ENCODE results near the gene PKIG. TPM values are rescaled to one million over a fixed set of nuclear protein-coding genes. Genes with fewer than 3 reads are reported as not detected.

PKIG gene
- total RNA-seq, 2 experiments from 2014 or later = 2.1 to 2.2 TPM

GRCh38 chr20:44572551-44573500, 9.6 kb upstream of the PKIG start:
- no peaks in the 10 kb centered on the region for H3K27me3 Mint-ChIP-seq (ENCODE audit: low read depth)
- CTCF ChIA-PET = interaction anchor here (1.0 to 1.4 kb wide), 2 partner anchors 38 to 110 kb away, joined by 3 to 5 read pairs; no protein-coding TSS in a partner anchor
- no peaks in the 10 kb centered on the region for H3K9me3 Mint-ChIP-seq (ENCODE audit: insufficient read depth)
- no peaks in the 10 kb centered on the region for H3K36me3 Mint-ChIP-seq (ENCODE audit: low read depth)
- ATAC-seq (no peak), DNase-seq (no peak)
- POLR2A ChIA-PET = no interaction called here
- no peak overlapping the region for H3K4me3 Mint-ChIP-seq
- peaks cover 25% of the 10 kb centered on the region for H3K4me1 Mint-ChIP-seq (ENCODE audit: low read depth)
- H3K27ac Mint-ChIP-seq = no peak overlapping the region

GRCh38 chr20:44573501-44573869, 8.9 kb upstream of the PKIG start:
- Mint-ChIP-seq H3K4me1 (ENCODE audit: low read depth) (peaks cover 25% of the 10 kb centered on the region), H3K36me3 (ENCODE audit: low read depth) (no peaks in the 10 kb centered on the region), H3K27ac (no peak overlapping the region), H3K9me3 (ENCODE audit: insufficient read depth) (no peaks in the 10 kb centered on the region), H3K27me3 (ENCODE audit: low read depth) (no peaks in the 10 kb centered on the region), H3K4me3 (no peak overlapping the region)
- DNase-seq = no peak
- CTCF ChIA-PET = interaction anchor here (1.0 to 1.4 kb wide), 2 partner anchors 37 to 110 kb away, joined by 3 to 5 read pairs; no protein-coding TSS in a partner anchor
- ATAC-seq = no peak
- POLR2A ChIA-PET = no interaction called here

- H3K36me3 Mint-ChIP-seq (ENCODE audit: low read depth) = no peaks in the 10 kb centered on the region
- H3K27ac Mint-ChIP-seq = no peak overlapping the region
- CTCF ChIA-PET = interaction anchor here (1.8 kb wide), 1 partner anchor 24 kb away, joined by 5 read pairs; no protein-coding TSS in a partner anchor
- H3K4me3 Mint-ChIP-seq = no peak overlapping the region
- ATAC-seq = no peak
- H3K27me3 Mint-ChIP-seq (ENCODE audit: low read depth) = no peaks in the 10 kb centered on the region
- DNase-seq = no peak
- no peaks in the 10 kb centered on the region for H3K9me3 Mint-ChIP-seq (ENCODE audit: insufficient read depth)
- POLR2A ChIA-PET = no interaction called here
- H3K4me1 Mint-ChIP-seq (ENCODE audit: low read depth) = peaks cover 25% of the 10 kb centered on the region
These were observed 8.0 kb upstream of the PKIG start for GRCh38 chr20:44574372-44574771.

GRCh38 chr20:44576297-44576696, 6.1 kb upstream of the PKIG start:
- CTCF ChIA-PET = interaction anchor here (1.3 to 1.8 kb wide), 6 partner anchors 10 to 191 kb away, joined by 3 to 7 read pairs (median 4); partner anchors contain the start of gene SERINC3
- Mint-ChIP-seq H3K4me1 (ENCODE audit: low read depth) (peaks cover 26% of the 10 kb centered on the region), H3K36me3 (ENCODE audit: low read depth) (no peaks in the 10 kb centered on the region), H3K4me3 (no peak overlapping the region), H3K27ac (no peak overlapping the region), H3K27me3 (ENCODE audit: low read depth) (no peaks in the 10 kb centered on the region), H3K9me3 (ENCODE audit: insufficient read depth) (no peaks in the 10 kb centered on the region)
- POLR2A ChIA-PET = no interaction called here
- peak; percentile 36 for DNase-seq
- no peak for ATAC-seq

GRCh38 chr20:44579313-44580081, 2.9 kb upstream of the PKIG start:
- no peak for DNase-seq
- Mint-ChIP-seq H3K9me3 (ENCODE audit: insufficient read depth) (no peaks in the 10 kb centered on the region), H3K27ac (no peak overlapping the region), H3K27me3 (ENCODE audit: low read depth) (no peaks in the 10 kb centered on the region), H3K4me1 (ENCODE audit: low read depth) (peaks cover 20% of the 10 kb centered on the region), H3K36me3 (ENCODE audit: low read depth) (no peaks in the 10 kb centered on the region), H3K4me3 (no peak overlapping the region)
- ChIA-PET POLR2A (no interaction called here), CTCF (no interaction called here)
- ATAC-seq = no peak

GRCh38 chr20:44580581-44581268, 1.7 kb upstream of the PKIG start:
- Mint-ChIP-seq H3K27me3 (ENCODE audit: low read depth) (no peaks in the 10 kb centered on the region), H3K27ac (no peak overlapping the region), H3K4me3 (no peak overlapping the region), H3K9me3 (ENCODE audit: insufficient read depth) (no peaks in the 10 kb centered on the region), H3K36me3 (ENCODE audit: low read depth) (no peaks in the 10 kb centered on the region), H3K4me1 (ENCODE audit: low read depth) (peaks cover 23% of the 10 kb centered on the region)
- ChIA-PET POLR2A (no interaction called here), CTCF (no interaction called here)
- ATAC-seq (no peak), DNase-seq (no peak)

- H3K4me3 Mint-ChIP-seq = no peak overlapping the region
- peaks cover 23% of the 10 kb centered on the region for H3K4me1 Mint-ChIP-seq (ENCODE audit: low read depth)
- no peak for DNase-seq
- ChIA-PET CTCF (no interaction called here), POLR2A (no interaction called here)
- no peaks in the 10 kb centered on the region for H3K9me3 Mint-ChIP-seq (ENCODE audit: insufficient read depth)
- H3K27ac Mint-ChIP-seq = no peak overlapping the region
- no peak for ATAC-seq
- no peaks in the 10 kb centered on the region for H3K36me3 Mint-ChIP-seq (ENCODE audit: low read depth)
- no peaks in the 10 kb centered on the region for H3K27me3 Mint-ChIP-seq (ENCODE audit: low read depth)
These were observed 864 bp upstream of the PKIG start for GRCh38 chr20:44581515-44581914.

GRCh38 chr20:44583157-44583556, 778 bp downstream of the PKIG start:
- H3K27ac Mint-ChIP-seq = no peak overlapping the region
- CTCF ChIA-PET = interaction anchor here (1.0 to 1.2 kb wide), 2 partner anchors 12 to 27 kb away, joined by 4 to 5 read pairs; no protein-coding TSS in a partner anchor
- peaks cover 2% of the 10 kb centered on the region for H3K27me3 Mint-ChIP-seq (ENCODE audit: low read depth)
- H3K36me3 Mint-ChIP-seq (ENCODE audit: low read depth) = no peaks in the 10 kb centered on the region
- POLR2A ChIA-PET = interaction anchor here (0.6 kb wide), 1 partner anchor 76 kb away, joined by 4 read pairs; no protein-coding TSS in a partner anchor
- DNase-seq = no peak
- no peak for ATAC-seq
- no peak overlapping the region for H3K4me3 Mint-ChIP-seq
- H3K4me1 Mint-ChIP-seq (ENCODE audit: low read depth) = peaks cover 16% of the 10 kb centered on the region
- H3K9me3 Mint-ChIP-seq (ENCODE audit: insufficient read depth) = no peaks in the 10 kb centered on the region

- H3K27me3 Mint-ChIP-seq (ENCODE audit: low read depth) = peaks cover 2% of the 10 kb centered on the region
- POLR2A ChIA-PET = no interaction called here
- DNase-seq (no peak), ATAC-seq (no peak)
- H3K27ac Mint-ChIP-seq = no peak overlapping the region
- no peak overlapping the region for H3K4me3 Mint-ChIP-seq
- H3K4me1 Mint-ChIP-seq (ENCODE audit: low read depth) = peaks cover 16% of the 10 kb centered on the region
- H3K36me3 Mint-ChIP-seq (ENCODE audit: low read depth) = no peaks in the 10 kb centered on the region
- CTCF ChIA-PET = interaction anchor here (1.0 kb wide), 1 partner anchor 11 kb away, joined by 5 read pairs; no protein-coding TSS in a partner anchor
- no peaks in the 10 kb centered on the region for H3K9me3 Mint-ChIP-seq (ENCODE audit: insufficient read depth)
These were observed 1.8 kb downstream of the PKIG start for GRCh38 chr20:44584162-44584561.

- peaks cover 16% of the 10 kb centered on the region for H3K4me1 Mint-ChIP-seq (ENCODE audit: low read depth)
- no peaks in the 10 kb centered on the region for H3K36me3 Mint-ChIP-seq (ENCODE audit: low read depth)
- peaks cover 2% of the 10 kb centered on the region for H3K27me3 Mint-ChIP-seq (ENCODE audit: low read depth)
- DNase-seq (no peak), ATAC-seq (no peak)
- CTCF ChIA-PET = interaction anchor here (1.0 to 2.8 kb wide), 4 partner anchors 13 to 64 kb away, joined by 3 to 12 read pairs (median 6); partner anchors contain the start of gene SERINC3
- H3K9me3 Mint-ChIP-seq (ENCODE audit: insufficient read depth) = no peaks in the 10 kb centered on the region
- POLR2A ChIA-PET = no interaction called here
- peak overlapping the region; percentile 23 for H3K27ac Mint-ChIP-seq
- H3K4me3 Mint-ChIP-seq = no peak overlapping the region
These were observed 2.9 kb downstream of the PKIG start for GRCh38 chr20:44585057-44585963.
